SK-N-SH treated with all-trans-retinoic acid at 6 μM for 48 hours (cell line): ENCODE measurements around the gene SCYL1.

Experiments used
- BACH2 ChIP-seq: fragments of 250-450 bp; sonication (Bioruptor Pico); IDR thresholded peaks from 2 replicates; pipeline ENCODE4 v1.9.0; 2021; ENCODE audit warnings: mild to moderate bottlenecking, borderline replicate concordance
- TCF4 ChIP-seq: fragments of 250-450 bp; sonication (Bioruptor Pico); IDR thresholded peaks from 2 replicates; pipeline ENCODE4 v1.8.0; 2021; ENCODE audit warnings: mild to moderate bottlenecking, moderate library complexity, borderline replicate concordance
- ZC3H10 ChIP-seq: fragments of 250-450 bp; sonication (Bioruptor Pico); IDR thresholded peaks from 2 replicates; pipeline ENCODE4 v1.5.1; 2021; ENCODE audit warnings: mild to moderate bottlenecking, moderate library complexity
- TF ChIP-seq, protein P1 (sequence below): fragments of 250-450 bp; sonication (Bioruptor Pico); IDR thresholded peaks from 2 replicates; pipeline ENCODE4 v1.5.1; 2020; ENCODE audit warnings: low read depth, mild to moderate bottlenecking, moderate library complexity
- TF ChIP-seq, protein P2 (sequence below): fragments of 250-450 bp; sonication (Bioruptor Pico); IDR thresholded peaks from 2 replicates; pipeline ENCODE4 v1.5.0; 2020; ENCODE audit warnings: mild to moderate bottlenecking, moderate library complexity
- TF ChIP-seq, protein P3 (sequence below): fragments of 250-450 bp; sonication (Bioruptor Pico); IDR thresholded peaks from 2 replicates; pipeline ENCODE4 v1.8.0; 2020; ENCODE audit warnings: mild to moderate bottlenecking, moderate library complexity, borderline replicate concordance

DNA sequence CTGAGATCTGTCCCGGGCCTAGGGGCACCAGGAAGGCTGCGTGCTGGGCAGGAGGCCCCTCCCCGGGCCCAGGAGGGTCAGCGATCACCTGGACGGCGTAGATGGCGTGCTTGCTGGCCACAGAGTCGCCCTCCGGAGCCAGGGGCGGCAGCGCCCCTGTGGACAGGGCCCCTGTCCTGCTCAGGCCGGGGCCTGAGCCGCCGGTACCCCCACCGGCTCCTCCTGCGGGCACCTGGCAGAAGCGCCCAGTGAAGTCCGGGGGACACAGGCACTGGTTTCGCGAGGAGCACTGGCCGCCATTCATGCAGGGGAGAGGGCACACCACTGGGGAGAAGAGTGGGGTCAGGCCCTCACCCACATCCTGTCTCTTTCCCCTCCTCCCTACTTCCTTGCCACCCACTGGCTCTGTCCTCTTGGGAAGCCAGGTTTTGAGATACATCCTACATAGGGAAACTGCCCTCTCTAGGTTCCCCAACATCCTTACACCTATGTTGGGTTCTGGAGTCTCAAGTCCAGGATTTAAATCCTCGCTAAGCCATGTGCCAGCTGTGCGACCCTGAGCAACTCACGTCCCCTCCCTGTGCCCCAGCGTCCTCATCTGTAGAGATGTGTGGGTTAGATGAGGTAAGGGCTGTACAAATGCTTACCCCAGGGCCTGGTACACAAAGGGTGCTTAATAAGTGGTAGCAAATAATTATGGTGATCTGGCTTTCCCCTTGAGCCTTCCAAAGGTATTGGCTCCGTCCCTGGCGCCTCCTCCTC, 29.4 kb downstream of the SCYL1 start:
- TF ChIP-seq, protein P1, sequence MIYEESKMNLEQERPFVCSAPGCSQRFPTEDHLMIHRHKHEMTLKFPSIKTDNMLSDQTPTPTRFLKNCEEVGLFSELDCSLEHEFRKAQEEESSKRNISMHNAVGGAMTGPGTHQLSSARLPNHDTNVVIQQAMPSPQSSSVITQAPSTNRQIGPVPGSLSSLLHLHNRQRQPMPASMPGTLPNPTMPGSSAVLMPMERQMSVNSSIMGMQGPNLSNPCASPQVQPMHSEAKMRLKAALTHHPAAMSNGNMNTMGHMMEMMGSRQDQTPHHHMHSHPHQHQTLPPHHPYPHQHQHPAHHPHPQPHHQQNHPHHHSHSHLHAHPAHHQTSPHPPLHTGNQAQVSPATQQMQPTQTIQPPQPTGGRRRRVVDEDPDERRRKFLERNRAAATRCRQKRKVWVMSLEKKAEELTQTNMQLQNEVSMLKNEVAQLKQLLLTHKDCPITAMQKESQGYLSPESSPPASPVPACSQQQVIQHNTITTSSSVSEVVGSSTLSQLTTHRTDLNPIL (CRISPR knock-in tag): no peak
- no peak for TF ChIP-seq ZC3H10
- TF ChIP-seq, protein P2, sequence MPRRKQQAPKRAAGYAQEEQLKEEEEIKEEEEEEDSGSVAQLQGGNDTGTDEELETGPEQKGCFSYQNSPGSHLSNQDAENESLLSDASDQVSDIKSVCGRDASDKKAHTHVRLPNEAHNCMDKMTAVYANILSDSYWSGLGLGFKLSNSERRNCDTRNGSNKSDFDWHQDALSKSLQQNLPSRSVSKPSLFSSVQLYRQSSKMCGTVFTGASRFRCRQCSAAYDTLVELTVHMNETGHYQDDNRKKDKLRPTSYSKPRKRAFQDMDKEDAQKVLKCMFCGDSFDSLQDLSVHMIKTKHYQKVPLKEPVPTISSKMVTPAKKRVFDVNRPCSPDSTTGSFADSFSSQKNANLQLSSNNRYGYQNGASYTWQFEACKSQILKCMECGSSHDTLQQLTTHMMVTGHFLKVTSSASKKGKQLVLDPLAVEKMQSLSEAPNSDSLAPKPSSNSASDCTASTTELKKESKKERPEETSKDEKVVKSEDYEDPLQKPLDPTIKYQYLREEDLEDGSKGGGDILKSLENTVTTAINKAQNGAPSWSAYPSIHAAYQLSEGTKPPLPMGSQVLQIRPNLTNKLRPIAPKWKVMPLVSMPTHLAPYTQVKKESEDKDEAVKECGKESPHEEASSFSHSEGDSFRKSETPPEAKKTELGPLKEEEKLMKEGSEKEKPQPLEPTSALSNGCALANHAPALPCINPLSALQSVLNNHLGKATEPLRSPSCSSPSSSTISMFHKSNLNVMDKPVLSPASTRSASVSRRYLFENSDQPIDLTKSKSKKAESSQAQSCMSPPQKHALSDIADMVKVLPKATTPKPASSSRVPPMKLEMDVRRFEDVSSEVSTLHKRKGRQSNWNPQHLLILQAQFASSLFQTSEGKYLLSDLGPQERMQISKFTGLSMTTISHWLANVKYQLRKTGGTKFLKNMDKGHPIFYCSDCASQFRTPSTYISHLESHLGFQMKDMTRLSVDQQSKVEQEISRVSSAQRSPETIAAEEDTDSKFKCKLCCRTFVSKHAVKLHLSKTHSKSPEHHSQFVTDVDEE (CRISPR knock-in tag): no peak
- TF ChIP-seq, protein P3, sequence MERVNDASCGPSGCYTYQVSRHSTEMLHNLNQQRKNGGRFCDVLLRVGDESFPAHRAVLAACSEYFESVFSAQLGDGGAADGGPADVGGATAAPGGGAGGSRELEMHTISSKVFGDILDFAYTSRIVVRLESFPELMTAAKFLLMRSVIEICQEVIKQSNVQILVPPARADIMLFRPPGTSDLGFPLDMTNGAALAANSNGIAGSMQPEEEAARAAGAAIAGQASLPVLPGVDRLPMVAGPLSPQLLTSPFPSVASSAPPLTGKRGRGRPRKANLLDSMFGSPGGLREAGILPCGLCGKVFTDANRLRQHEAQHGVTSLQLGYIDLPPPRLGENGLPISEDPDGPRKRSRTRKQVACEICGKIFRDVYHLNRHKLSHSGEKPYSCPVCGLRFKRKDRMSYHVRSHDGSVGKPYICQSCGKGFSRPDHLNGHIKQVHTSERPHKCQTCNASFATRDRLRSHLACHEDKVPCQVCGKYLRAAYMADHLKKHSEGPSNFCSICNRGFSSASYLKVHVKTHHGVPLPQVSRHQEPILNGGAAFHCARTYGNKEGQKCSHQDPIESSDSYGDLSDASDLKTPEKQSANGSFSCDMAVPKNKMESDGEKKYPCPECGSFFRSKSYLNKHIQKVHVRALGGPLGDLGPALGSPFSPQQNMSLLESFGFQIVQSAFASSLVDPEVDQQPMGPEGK: no peak
- no peak for TF ChIP-seq BACH2 (CRISPR knock-in tag)
- no peak for TF ChIP-seq TCF4
